GM18517 (cell line): ENCODE data around the gene NADSYN1.

Experiments
- ATAC-seq: cut with Tn5 transposase; IDR thresholded peaks from one replicate; pipeline ENCODE4 v1.9.1; 2021; ENCODE audit warnings: mild to moderate bottlenecking, moderate library complexity; ENCODE audit not compliant: unreplicated experiment

Gene NADSYN1

DNA sequence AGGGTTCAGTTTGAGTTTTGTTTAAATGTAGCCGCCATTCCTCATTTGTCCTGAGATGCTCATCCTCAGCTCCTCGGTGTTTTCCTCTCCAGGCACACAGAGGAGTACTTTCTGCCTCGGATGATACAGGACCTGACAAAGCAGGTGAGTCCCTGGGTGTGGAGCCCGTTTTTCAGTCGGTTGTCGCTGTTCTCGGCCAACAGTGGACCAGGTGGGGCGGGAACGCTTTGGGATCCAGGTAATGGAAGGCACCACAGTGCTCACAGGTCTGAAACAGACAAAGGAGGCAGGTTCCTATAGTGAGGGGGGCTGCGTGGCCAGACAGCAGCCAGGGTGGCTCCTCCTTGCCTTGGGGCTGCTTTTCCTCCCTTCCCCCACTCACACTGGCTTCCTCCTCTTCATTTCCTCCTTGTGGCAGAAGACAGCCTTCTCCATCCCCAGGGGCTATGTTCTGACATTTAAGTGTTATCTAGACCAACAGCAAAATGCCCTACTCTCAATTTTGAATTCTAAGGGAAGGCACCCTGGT, 19.4 kb downstream of the NADSYN1 start:
- ATAC-seq = no peak

GRCh38 chr11:71472941-71473792, 20.2 kb downstream of the NADSYN1 start:
- no peak for ATAC-seq

GRCh38 chr11:71473793-71474080, 20.7 kb downstream of the NADSYN1 start:
- ATAC-seq = no peak

DNA sequence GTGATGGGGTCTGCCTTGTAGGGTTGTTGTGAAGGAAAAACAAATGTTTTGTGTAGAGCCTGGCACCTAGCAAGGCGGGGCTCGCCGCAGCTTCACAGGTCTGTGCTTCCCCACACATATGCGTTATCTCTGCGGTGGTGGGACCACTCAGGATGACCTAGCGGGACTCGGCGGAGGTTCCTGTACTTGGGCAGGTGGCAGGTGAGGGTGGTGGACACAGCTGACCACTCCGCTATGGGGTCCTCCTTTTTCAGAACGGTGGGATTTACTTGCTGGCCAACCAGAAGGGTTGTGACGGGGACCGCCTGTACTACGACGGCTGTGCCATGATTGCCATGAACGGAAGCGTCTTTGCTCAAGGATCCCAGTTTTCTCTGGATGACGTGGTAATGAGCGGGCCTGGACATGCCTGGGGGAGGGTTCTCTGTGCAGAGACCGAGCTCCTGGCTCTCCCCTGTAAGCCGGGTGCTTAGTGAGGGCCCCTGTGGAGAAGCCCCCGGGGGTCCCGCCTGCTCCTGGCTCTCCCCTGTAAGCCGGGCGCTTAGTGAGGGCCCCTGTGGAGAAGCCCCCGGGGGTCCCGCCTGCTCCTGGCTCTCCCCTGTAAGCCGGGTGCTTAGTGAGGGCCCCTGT, 21.3 kb downstream of the NADSYN1 start:
- no peak for ATAC-seq

GRCh38 chr11:71474771-71475483, 21.9 kb downstream of the NADSYN1 start:
- no peak for ATAC-seq

GRCh38 chr11:71476031-71476430, 23.0 kb downstream of the NADSYN1 start:
- ATAC-seq = no peak

DNA sequence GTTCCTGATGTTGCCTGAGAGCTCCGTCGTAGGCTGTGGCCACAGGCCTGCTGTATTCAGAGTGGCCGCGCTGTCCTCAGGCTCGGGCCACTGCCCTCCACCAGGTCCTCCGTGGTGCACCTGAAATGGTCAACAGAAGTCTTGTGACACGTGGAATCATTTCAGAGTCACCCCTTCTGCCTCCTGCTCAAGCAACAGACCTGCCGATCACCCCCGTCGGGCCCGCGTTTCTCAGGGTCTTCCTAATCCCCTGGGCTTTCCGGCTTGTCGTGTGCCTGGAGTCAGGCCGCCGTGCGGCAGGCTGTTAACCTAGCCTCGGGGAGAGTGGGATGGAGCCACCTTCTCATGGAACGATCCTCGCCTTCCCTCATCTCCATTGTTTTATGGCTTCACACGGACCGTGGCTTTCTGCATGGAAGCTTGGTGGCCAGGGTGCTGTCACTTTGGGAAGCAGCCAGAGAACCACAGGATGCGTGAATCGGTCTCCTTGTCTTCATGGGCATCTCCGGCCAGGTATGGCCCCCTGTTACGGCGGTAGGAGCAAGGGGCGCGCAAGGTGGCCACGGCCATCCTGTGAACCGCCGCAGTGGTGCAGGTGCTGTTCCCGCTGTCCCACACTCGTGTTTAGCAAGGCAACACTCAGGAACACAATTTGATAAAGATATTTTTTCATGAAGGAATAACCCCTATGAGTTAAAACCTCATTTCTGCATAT, 24.1 kb downstream of the NADSYN1 start:
- ATAC-seq = no peak

DNA sequence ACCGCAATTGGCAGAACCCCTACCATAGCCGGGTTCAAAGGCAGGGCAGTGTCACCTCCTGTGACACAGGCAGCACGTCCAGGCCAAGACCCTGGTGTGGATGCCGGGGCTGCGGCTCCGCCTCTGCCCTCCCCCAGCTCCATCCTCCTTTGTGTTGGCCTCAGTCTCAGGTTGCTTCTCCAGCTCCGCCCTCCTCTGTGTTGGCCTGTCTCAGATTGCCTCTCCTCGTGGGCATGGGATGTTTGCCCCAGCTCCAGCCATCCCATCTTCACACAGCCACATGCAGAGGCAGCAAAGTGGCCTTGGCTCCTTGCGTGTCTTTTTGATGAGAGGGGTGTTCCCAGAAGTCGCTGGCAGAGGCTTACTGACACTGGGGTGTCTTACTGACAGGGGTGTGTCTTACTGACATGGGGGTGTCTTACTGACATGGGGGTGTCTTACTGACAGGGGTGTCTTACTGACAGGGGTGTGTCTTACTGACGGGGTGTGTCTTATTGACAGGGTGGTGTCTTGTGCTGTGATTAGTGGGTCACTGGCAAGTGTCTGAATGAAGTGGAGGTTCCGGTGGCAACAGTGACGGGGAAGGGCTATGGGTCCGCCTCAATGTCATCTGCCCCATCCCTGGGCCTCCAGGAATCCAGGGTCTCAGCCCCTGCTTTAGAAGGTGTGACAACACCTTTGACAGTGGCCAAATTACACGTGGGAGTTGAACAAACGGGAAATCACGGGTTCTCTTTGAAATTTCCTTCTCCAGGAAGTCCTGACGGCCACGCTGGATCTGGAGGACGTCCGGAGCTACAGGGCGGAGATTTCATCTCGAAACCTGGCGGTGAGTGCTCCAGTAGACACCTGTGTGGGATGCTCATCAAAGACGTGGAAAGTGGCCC, 24.9 kb downstream of the NADSYN1 start:
- ATAC-seq = no peak

DNA sequence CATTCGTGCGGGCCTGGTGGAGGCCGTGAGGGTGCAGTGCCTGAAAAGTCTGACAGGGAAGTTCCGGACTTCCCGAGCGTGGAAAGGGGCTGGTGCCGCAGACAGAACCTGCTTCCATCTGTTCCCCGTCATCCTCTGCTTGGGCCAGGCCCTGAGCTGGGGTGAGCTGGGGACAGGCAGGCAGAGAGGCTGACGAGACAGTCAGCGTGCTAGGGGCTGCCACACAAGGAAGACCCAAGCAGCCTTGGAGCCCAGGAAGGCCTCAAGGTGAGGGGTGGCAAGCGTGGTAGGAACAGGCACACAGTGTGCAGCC, 25.5 kb downstream of the NADSYN1 start:
- no peak for ATAC-seq

- ATAC-seq = no peak
These were observed 28.3 kb downstream of the NADSYN1 start for GRCh38 chr11:71481101-71481960.

GRCh38 chr11:71482216-71482615, 29.2 kb downstream of the NADSYN1 start:
- ATAC-seq = no peak

GRCh38 chr11:71482746-71483364, 29.9 kb downstream of the NADSYN1 start:
- no peak for ATAC-seq

GRCh38 chr11:71483692-71484091, 30.7 kb downstream of the NADSYN1 start:
- no peak for ATAC-seq

- ATAC-seq = no peak
These were observed 31.5 kb downstream of the NADSYN1 start for GRCh38 chr11:71484248-71485062.

DNA sequence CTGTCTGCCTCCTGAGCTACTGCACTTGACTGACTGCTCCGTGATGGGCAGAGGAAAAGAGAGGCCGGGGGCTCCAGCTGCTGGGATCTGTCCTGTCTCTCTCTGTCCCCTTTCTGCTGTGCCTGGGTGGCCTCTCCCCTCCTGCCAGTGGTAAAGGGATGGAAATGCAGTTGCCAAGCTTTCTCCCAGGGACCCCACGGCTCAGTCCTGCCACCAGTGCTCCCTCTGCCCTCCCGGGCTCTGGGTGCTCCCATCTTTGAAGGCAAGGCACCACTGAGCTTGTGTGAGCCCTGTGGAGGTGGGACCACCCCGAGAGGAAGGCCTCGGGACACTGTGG, 32.0 kb downstream of the NADSYN1 start:
- no peak for ATAC-seq

DNA sequence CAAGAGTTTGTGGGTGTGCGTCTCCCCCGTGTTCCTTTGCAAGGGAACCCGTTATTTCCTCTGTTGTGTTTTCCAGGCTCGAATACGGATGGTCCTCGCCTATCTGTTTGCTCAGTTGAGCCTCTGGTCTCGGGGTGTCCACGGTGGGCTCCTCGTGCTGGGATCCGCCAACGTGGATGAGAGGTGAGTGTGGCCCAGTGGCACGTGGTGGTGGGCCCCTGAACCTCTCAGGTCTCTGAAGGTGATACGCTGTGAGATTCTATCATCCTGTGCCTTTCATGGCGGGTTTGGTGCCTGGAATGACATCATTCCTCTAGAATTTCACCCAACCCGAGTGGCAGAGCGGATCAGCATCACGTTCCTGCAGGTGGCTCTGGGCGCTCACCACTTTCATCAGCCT, 32.5 kb downstream of the NADSYN1 start:
- no peak for ATAC-seq

GRCh38 chr11:71486320-71486719, 33.3 kb downstream of the NADSYN1 start:
- no peak for ATAC-seq

- ATAC-seq = no peak
These were observed 35.8 kb downstream of the NADSYN1 start for GRCh38 chr11:71488681-71489270.
